ENCODE measurements around the gene RPL29. TPM values are rescaled to one million over a fixed set of nuclear protein-coding genes. Genes with fewer than 3 reads are reported as not detected.
"Not testable (repeated sequence)": the region's sequence is repeated elsewhere in the genome, so short reads cannot be mapped to it uniquely, and the experiment has no call there.

The RPL29 gene
- polyA plus RNA-seq, 4 donors = 2,279 to 2,521 (median 2,399) TPM

DNA sequence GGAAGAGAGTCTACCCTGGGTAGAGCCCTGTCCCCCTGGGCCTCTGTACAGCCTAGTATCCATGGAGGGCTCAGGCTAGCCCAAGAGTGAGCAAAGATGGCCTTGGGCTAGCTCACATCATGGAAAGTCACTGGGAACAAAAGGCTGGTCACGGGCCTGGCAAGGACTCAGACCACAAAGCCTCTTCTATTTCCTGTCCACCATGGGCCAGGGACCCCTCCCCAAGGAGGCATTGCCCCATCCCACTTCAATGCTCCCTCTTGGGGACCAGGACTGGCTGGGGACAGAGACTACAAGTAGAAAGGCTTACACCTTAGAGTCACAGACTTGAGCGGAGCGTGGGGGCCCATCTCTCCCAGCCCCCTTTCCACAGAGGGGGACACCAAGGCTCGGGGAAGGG is 43.7 kb upstream of the RPL29 start:
- Histone ChIP-seq H3K4me1 (ENCODE audit: control insufficient read depth in 3 of 3, insufficient read depth in 2 of 3, low read depth in 1 of 3, low read length in 2 of 3) (peaks cover 0 to 4% (median 0%) of the 10 kb centered on the region in 3 donors), H3K27me3 (ENCODE audit: control insufficient read depth in 3 of 3, insufficient read depth in 3 of 3, low read length in 3 of 3) (peaks cover 0 to 16% (median 0%) of the 10 kb centered on the region in 3 donors), H3K36me3 (ENCODE audit: control insufficient read depth in 3 of 3, insufficient read depth in 2 of 3, low read depth in 1 of 3, low read length in 3 of 3) (no peaks in the 10 kb centered on the region), H3K27ac (ENCODE audit: low read depth in 1 of 3, low read length in 2 of 3) (peak overlapping the region in 1 of 3 donors; percentile 26), H3K9me3 (ENCODE audit: control insufficient read depth in 2 of 2, insufficient read depth in 1 of 2, low read depth in 1 of 2, low read length in 1 of 2) (no peaks in the 10 kb centered on the region), H3K4me3 (ENCODE audit: low read depth in 1 of 3, low read length in 3 of 3) (no peak overlapping the region)
- DNase-seq = no peak
- 62 to 80% (median 70%) methylated on average over 4 of the region's 4 CpGs for WGBS, 3 donors
- no peak for FAIRE-seq

DNA sequence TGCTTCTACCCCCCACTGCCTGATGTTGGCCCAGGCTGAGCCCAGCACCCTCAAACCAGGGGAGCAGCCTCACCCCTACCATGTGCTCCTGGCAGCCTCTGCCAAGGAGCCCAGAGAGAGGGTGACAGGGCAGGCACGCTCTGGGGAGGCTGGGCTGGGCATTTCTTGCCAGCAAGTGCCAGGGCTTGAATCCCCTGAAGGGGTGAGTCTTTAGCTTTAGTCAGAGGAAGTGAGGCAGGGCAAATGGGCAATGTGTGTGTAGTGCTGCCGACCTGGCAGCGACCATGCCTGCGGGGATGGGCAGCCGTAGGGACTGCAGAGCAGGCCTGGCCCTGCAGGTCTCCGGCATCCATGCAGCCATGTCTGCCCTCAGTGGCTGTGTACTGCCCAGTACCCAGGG is 42.5 kb upstream of the RPL29 start:
- FAIRE-seq = no peak
- Histone ChIP-seq H3K27me3 (ENCODE audit: control insufficient read depth in 3 of 3, insufficient read depth in 3 of 3, low read length in 3 of 3) (peaks cover 0 to 13% (median 0%) of the 10 kb centered on the region in 3 donors), H3K9me3 (ENCODE audit: control insufficient read depth in 2 of 2, insufficient read depth in 1 of 2, low read depth in 1 of 2, low read length in 1 of 2) (no peaks in the 10 kb centered on the region), H3K4me1 (ENCODE audit: control insufficient read depth in 3 of 3, insufficient read depth in 2 of 3, low read depth in 1 of 3, low read length in 2 of 3) (peaks cover 0 to 11% (median 0%) of the 10 kb centered on the region in 3 donors), H3K36me3 (ENCODE audit: control insufficient read depth in 3 of 3, insufficient read depth in 2 of 3, low read depth in 1 of 3, low read length in 3 of 3) (no peaks in the 10 kb centered on the region), H3K27ac (ENCODE audit: low read depth in 1 of 3, low read length in 2 of 3) (no peak overlapping the region), H3K4me3 (ENCODE audit: low read depth in 1 of 3, low read length in 3 of 3) (no peak overlapping the region)
- WGBS, 3 donors = 80 to 89% (median 85%) methylated on average over 6 of the region's 6 CpGs
- no peak for DNase-seq

DNA sequence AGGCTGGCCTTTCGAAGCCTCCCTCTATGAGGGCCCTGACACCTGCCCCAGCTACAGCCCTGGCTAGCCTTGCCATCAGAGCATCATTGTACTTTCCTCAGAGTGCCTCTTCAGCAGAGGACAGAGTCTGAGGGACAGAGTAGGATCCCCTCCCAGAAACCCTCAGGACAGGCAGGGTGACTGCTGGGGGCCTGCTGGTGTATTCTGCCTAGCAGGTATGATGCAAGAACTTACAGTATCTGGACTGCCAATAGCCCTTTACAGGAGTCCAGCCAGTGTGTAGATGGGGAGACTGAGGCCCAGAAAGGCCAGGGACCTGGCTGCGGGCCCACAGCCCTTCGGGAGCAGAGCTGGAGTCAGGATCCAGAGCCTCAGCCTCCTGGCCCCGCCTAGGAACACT is 41.6 kb upstream of the RPL29 start:
- Histone ChIP-seq H3K9me3 (ENCODE audit: control insufficient read depth in 2 of 2, insufficient read depth in 1 of 2, low read depth in 1 of 2, low read length in 1 of 2) (no peaks in the 10 kb centered on the region), H3K27me3 (ENCODE audit: control insufficient read depth in 3 of 3, insufficient read depth in 3 of 3, low read length in 3 of 3) (peaks cover 0 to 13% (median 0%) of the 10 kb centered on the region in 3 donors), H3K36me3 (ENCODE audit: control insufficient read depth in 3 of 3, insufficient read depth in 2 of 3, low read depth in 1 of 3, low read length in 3 of 3) (no peaks in the 10 kb centered on the region), H3K4me3 (ENCODE audit: low read depth in 1 of 3, low read length in 3 of 3) (no peak overlapping the region), H3K4me1 (ENCODE audit: control insufficient read depth in 3 of 3, insufficient read depth in 2 of 3, low read depth in 1 of 3, low read length in 2 of 3) (peaks cover 0 to 11% (median 0%) of the 10 kb centered on the region in 3 donors), H3K27ac (ENCODE audit: low read depth in 1 of 3, low read length in 2 of 3) (no peak overlapping the region)
- FAIRE-seq = no peak
- DNase-seq = no peak
- 66 to 88% (median 87%) methylated on average over 3 to 4 of the region's 4 CpGs for WGBS, 3 donors

DNA sequence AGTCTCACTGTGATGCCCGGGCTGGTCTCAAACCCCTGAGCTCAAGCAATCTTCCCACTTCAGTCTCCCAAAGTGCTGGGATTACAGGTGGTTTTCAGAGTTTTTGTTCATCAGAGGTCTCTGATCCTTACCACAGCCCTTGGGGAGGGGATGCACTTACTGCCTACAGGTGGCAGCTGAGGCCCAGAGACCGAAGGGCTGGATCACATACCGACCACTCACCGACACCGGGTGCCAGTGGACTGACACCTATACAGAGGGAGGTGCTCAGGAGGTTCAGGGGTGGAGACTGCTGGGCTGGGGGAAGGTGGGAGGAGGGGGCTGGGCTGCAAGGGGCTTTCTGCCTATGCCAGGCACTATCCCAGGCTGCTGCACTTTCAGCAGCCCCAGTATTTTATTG is 41.1 kb upstream of the RPL29 start:
- Histone ChIP-seq H3K36me3 (ENCODE audit: control insufficient read depth in 3 of 3, insufficient read depth in 2 of 3, low read depth in 1 of 3, low read length in 3 of 3) (no peaks in the 10 kb centered on the region), H3K4me3 (ENCODE audit: low read depth in 1 of 3, low read length in 3 of 3) (no peak overlapping the region), H3K4me1 (ENCODE audit: control insufficient read depth in 3 of 3, insufficient read depth in 2 of 3, low read depth in 1 of 3, low read length in 2 of 3) (peaks cover 0 to 11% (median 0%) of the 10 kb centered on the region in 3 donors), H3K27ac (ENCODE audit: low read depth in 1 of 3, low read length in 2 of 3) (no peak overlapping the region), H3K9me3 (ENCODE audit: control insufficient read depth in 2 of 2, insufficient read depth in 1 of 2, low read depth in 1 of 2, low read length in 1 of 2) (no peaks in the 10 kb centered on the region), H3K27me3 (ENCODE audit: control insufficient read depth in 3 of 3, insufficient read depth in 3 of 3, low read length in 3 of 3) (peaks cover 0 to 13% (median 0%) of the 10 kb centered on the region in 3 donors)
- WGBS, 3 donors = 42 to 49% (median 48%) methylated on average over 5 of the region's 5 CpGs
- DNase-seq (no peak), FAIRE-seq (no peak)

DNA sequence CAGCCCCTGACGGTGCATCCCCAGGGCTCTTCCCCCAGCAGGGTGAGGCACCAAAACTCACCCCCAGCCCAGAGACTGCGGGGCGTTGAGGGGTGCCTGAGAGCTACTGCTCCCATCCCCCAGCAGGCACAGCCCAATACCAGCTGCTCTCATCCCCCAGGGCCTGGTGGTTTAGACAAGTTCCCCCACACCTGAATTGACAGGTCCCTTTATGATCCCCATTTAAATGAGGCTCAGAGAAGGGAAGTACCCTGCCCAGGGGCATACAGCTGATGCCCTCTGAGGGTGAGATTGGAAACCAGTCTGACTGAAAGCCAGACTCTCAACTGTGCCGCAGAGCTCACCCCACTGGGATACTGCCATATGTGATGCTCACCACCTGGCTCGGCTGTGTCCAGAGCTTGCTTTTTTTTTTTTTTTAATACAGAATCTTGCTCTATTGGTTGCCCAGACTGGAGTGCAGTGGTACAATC is 40.6 kb upstream of the RPL29 start:
- no peaks in the 10 kb centered on the region for H3K36me3 ChIP-seq (ENCODE audit: control insufficient read depth in 3 of 3, insufficient read depth in 2 of 3, low read depth in 1 of 3, low read length in 3 of 3)
- no peak overlapping the region for H3K27ac ChIP-seq (ENCODE audit: low read depth in 1 of 3, low read length in 2 of 3)
- WGBS, 3 donors = 80 to 87% (median 86%) methylated on average over 5 of the region's 5 CpGs
- peaks cover 0 to 11% (median 0%) of the 10 kb centered on the region in 3 donors for H3K4me1 ChIP-seq (ENCODE audit: control insufficient read depth in 3 of 3, insufficient read depth in 2 of 3, low read depth in 1 of 3, low read length in 2 of 3)
- peaks cover 0 to 13% (median 0%) of the 10 kb centered on the region in 3 donors for H3K27me3 ChIP-seq (ENCODE audit: control insufficient read depth in 3 of 3, insufficient read depth in 3 of 3, low read length in 3 of 3)
- H3K4me3 ChIP-seq (ENCODE audit: low read depth in 1 of 3, low read length in 3 of 3) = no peak overlapping the region
- no peaks in the 10 kb centered on the region for H3K9me3 ChIP-seq (ENCODE audit: control insufficient read depth in 2 of 2, insufficient read depth in 1 of 2, low read depth in 1 of 2, low read length in 1 of 2)
- no peak for FAIRE-seq
- DNase-seq = no peak

DNA sequence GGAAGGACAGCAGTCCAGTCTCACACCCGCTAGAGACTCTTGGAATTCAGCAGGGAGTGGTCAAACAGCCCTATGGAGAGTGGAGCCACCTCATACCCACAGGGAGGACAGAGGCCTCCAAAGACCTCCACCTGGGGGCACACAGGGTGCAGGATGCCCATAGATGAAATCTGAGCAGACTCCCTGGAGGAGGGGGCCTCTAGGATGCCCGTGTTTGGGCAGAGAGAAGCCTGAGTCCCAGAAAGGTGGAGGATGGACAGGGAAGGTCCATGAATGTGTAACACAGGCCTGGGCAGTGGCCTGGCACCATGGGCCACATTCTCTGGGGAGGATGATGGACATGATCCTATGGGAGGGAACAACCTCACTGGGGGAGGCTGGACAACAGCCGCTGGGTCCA is 39.0 kb upstream of the RPL29 start:
- 86 to 91% (median 87%) methylated on average over 3 of the region's 3 CpGs for WGBS, 3 donors
- H3K27me3 ChIP-seq (ENCODE audit: control insufficient read depth in 3 of 3, insufficient read depth in 3 of 3, low read length in 3 of 3) = no peaks in the 10 kb centered on the region
- no peak overlapping the region for H3K4me3 ChIP-seq (ENCODE audit: low read depth in 1 of 3, low read length in 3 of 3)
- H3K36me3 ChIP-seq (ENCODE audit: control insufficient read depth in 3 of 3, insufficient read depth in 2 of 3, low read depth in 1 of 3, low read length in 3 of 3) = no peaks in the 10 kb centered on the region
- H3K27ac ChIP-seq (ENCODE audit: low read depth in 1 of 3, low read length in 2 of 3) = no peak overlapping the region
- H3K4me1 ChIP-seq (ENCODE audit: control insufficient read depth in 3 of 3, insufficient read depth in 2 of 3, low read depth in 1 of 3, low read length in 2 of 3) = peaks cover 0 to 11% (median 0%) of the 10 kb centered on the region in 3 donors
- FAIRE-seq (no peak), DNase-seq (no peak)
- no peaks in the 10 kb centered on the region for H3K9me3 ChIP-seq (ENCODE audit: control insufficient read depth in 2 of 2, insufficient read depth in 1 of 2, low read depth in 1 of 2, low read length in 1 of 2)

DNA sequence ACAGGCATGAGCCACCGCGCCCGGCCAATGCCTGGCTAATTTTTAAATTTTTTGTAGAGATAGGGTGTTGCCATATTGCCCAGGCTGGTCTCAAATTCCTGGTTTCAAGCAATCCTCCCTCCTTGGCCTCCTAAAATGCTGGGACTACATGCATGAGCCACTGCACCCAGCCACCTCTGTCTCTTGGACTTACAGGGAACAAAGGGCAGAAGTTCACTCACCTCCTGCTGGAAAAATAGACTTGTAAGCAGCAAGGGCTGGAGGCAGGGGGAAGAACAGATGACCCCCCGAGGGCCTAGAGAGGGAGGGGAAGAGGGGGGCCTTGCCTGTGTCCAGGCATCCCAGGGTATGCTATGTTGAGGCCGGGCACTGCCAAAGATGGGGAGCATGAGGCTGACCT is 38.5 kb upstream of the RPL29 start:
- no peak overlapping the region for H3K27ac ChIP-seq (ENCODE audit: low read depth in 1 of 3, low read length in 2 of 3)
- H3K4me1 ChIP-seq (ENCODE audit: control insufficient read depth in 3 of 3, insufficient read depth in 2 of 3, low read depth in 1 of 3, low read length in 2 of 3) = peaks cover 0 to 11% (median 0%) of the 10 kb centered on the region in 3 donors
- peak; percentile 22 to 37 for DNase-seq
- no peaks in the 10 kb centered on the region for H3K36me3 ChIP-seq (ENCODE audit: control insufficient read depth in 3 of 3, insufficient read depth in 2 of 3, low read depth in 1 of 3, low read length in 3 of 3)
- no peaks in the 10 kb centered on the region for H3K27me3 ChIP-seq (ENCODE audit: control insufficient read depth in 3 of 3, insufficient read depth in 3 of 3, low read length in 3 of 3)
- H3K9me3 ChIP-seq (ENCODE audit: control insufficient read depth in 2 of 2, insufficient read depth in 1 of 2, low read depth in 1 of 2, low read length in 1 of 2) = no peaks in the 10 kb centered on the region
- FAIRE-seq = no peak
- 76 to 87% (median 79%) methylated on average over 5 of the region's 5 CpGs for WGBS, 3 donors
- no peak overlapping the region for H3K4me3 ChIP-seq (ENCODE audit: low read depth in 1 of 3, low read length in 3 of 3)

DNA sequence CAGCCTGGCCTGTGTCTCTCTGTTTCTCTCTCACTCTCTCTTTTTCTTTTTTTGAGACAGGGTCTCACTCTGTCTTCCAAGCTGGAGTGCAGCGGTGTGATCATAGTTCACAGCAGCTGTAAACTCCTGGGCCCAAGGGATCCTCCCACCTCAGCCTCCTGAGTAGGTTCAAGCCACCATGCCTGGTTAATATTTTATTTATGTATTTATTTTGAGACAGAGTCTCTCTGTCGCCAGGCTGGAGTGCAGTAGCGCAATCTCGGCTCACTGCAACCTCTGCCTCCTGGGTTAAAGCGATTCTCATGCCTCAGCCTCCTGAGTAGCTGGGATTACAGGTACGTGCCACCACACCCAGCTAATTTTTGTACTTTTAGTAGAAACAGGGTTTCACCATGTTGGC is 38.1 kb upstream of the RPL29 start:
- WGBS, 3 donors = 50 to 79% (median 55%) methylated on average over 6 of the region's 6 CpGs
- DNase-seq = peak; percentile 24 to 41
- FAIRE-seq = not testable (repeated sequence)

More for the DNA sequence above, 38.1 kb upstream of the RPL29 start:
- not testable (repeated sequence) for H3K36me3 ChIP-seq (ENCODE audit: control insufficient read depth in 3 of 3, insufficient read depth in 2 of 3, low read depth in 1 of 3, low read length in 3 of 3); H3K27ac ChIP-seq (ENCODE audit: low read depth in 1 of 3, low read length in 2 of 3); H3K4me3 ChIP-seq (ENCODE audit: low read depth in 1 of 3, low read length in 3 of 3); H3K27me3 ChIP-seq (ENCODE audit: control insufficient read depth in 3 of 3, insufficient read depth in 3 of 3, low read length in 3 of 3); H3K9me3 ChIP-seq (ENCODE audit: control insufficient read depth in 2 of 2, insufficient read depth in 1 of 2, low read depth in 1 of 2, low read length in 1 of 2)
- H3K4me1 ChIP-seq (ENCODE audit: control insufficient read depth in 3 of 3, insufficient read depth in 2 of 3, low read depth in 1 of 3, low read length in 2 of 3) = peaks cover 0 to 11% (median 0%) of the 10 kb centered on the region in 3 donors

All from small intestine (tissue), 7 donors.